Endothelial cell of umbilical vein (primary cell): ENCODE measurements around the gene PGAM2. TPM values are rescaled to one million over a fixed set of nuclear protein-coding genes. Genes with fewer than 3 reads are reported as not detected.

Experiments
- BruUV-seq: library from RNA; stranded (reverse); fragments of 400-500 nt; replicated peaks from 2 replicates; lab custom pipeline; 2021; lab: Mats Ljungman, UMichigan
- CTCF ChIA-PET: fragments of 300-600, 350-600 bp; sonication (Branson Sonifier 250); formaldehyde crosslinking; loops from one replicate; lab custom pipeline; 2021; ENCODE audit warnings: antibody characterized with exemption, inconsistent platforms; lab: Charles Lee
- POLR2A ChIA-PET: fragments of 300-600, 350-600 bp; sonication (Branson Sonifier 250); formaldehyde crosslinking; loops from one replicate; lab custom pipeline; 2021; ENCODE audit warnings: antibody characterized with exemption, inconsistent platforms; lab: Charles Lee
- DNase-seq: peaks from one replicate; pipeline ENCODE4 v3.0.0-alpha.2; 2011; ENCODE audit warnings: low read depth, low spot score
- FAIRE-seq: peaks from 2 replicates; lab custom pipeline; 2011; peaks lifted over from hg19 to GRCh38; lab: Jason Lieb, UNC
- H2AFZ ChIP-seq: 2 replicates; pipeline ENCODE4 v1.6.0; 2012; ENCODE audit warnings: low read depth, low read length, control low read depth, inconsistent platforms
- H3K27ac ChIP-seq: 2 replicates; pipeline ENCODE4 v1.5.1; 2011; ENCODE audit warnings: low read depth, mild to moderate bottlenecking, control low read depth, low read length, moderate library complexity; ENCODE audit not compliant: insufficient read depth
- H3K27me3 ChIP-seq, 2 experiments: 2 replicates each; pipeline versions ENCODE4 v1.6.0 to v1.6.1; 2011; ENCODE audit warnings: low read length in 2 of 2, mixed read lengths in 1 of 2; ENCODE audit not compliant: control insufficient read depth in 2 of 2, insufficient read depth in 2 of 2
- H3K36me3 ChIP-seq, 2 experiments: 2 replicates in 1 of 2; 3 replicates in 1 of 2; pipeline ENCODE4 v1.5.1; 2011; ENCODE audit warnings: low read length in 2 of 2, mild to moderate bottlenecking in 1 of 2, moderate library complexity in 1 of 2; ENCODE audit not compliant: control insufficient read depth in 2 of 2, insufficient read depth in 2 of 2; ENCODE audit errors: extremely low read depth in 1 of 2
- H3K4me1 ChIP-seq: 3 replicates; pipeline ENCODE4 v1.5.1; 2011; ENCODE audit warnings: mild to moderate bottlenecking, low read length; ENCODE audit not compliant: control insufficient read depth, insufficient read depth; ENCODE audit errors: extremely low read depth
- H3K4me2 ChIP-seq: 2 replicates; pipeline ENCODE4 v1.6.1; 2011; ENCODE audit warnings: low read length, control low read depth, mixed read lengths; ENCODE audit not compliant: insufficient read depth
- H3K4me3 ChIP-seq, 3 experiments: fragments of 200-600 bp in 1 of 3; sonication (generic), shearing (Covaris generic) in 1 of 3; replicated peaks in 1 of 3; 2 replicates each; pipeline ENCODE4 v1.5.1; 2011 to 2016; ENCODE audit warnings: control low read depth in 3 of 3, low read length in 3 of 3, mild to moderate bottlenecking in 2 of 3, inconsistent platforms in 1 of 3, low read depth in 1 of 3, moderate library complexity in 1 of 3; ENCODE audit not compliant: insufficient read depth in 1 of 3
- H3K79me2 ChIP-seq: 2 replicates; pipeline ENCODE4 v1.6.0; 2012; ENCODE audit warnings: low read length, inconsistent platforms; ENCODE audit not compliant: control insufficient read depth, insufficient read depth
- H3K9ac ChIP-seq: replicated peaks from 2 replicates; pipeline ENCODE3; 2011; ENCODE audit warnings: low read length, control low read depth; ENCODE audit not compliant: insufficient read depth; ENCODE audit errors: extremely low read depth
- H3K9me1 ChIP-seq: replicated peaks from 3 replicates; pipeline ENCODE4 v1.6.0; 2011; ENCODE audit warnings: mild to moderate bottlenecking, low read length; ENCODE audit not compliant: control insufficient read depth, insufficient read depth; ENCODE audit errors: extremely low read depth
- H3K9me3 ChIP-seq: replicated peaks from 2 replicates; pipeline ENCODE4 v1.5.1; 2012; ENCODE audit warnings: low read length, inconsistent platforms; ENCODE audit not compliant: control insufficient read depth, insufficient read depth
- H4K20me1 ChIP-seq: replicated peaks from 2 replicates; pipeline ENCODE3; 2011; ENCODE audit warnings: mild to moderate bottlenecking, low read length; ENCODE audit not compliant: control insufficient read depth, insufficient read depth; ENCODE audit errors: extremely low read depth
- EZH2 ChIP-seq: IDR thresholded peaks from 2 replicates; pipeline ENCODE4 v1.6.1; 2012; ENCODE audit warnings: borderline replicate concordance, low read depth, mild to moderate bottlenecking, moderate library complexity, low read length, inconsistent platforms; ENCODE audit not compliant: severe bottlenecking
- FOS ChIP-seq: IDR thresholded peaks from 2 replicates; pipeline ENCODE4 v1.6.1; 2011; ENCODE audit warnings: mild to moderate bottlenecking, low read length, moderate library complexity, borderline replicate concordance; ENCODE audit not compliant: insufficient read depth
- GATA2 ChIP-seq: IDR thresholded peaks from 2 replicates; pipeline ENCODE4 v1.7.0; 2011; ENCODE audit warnings: low read depth, mild to moderate bottlenecking, moderate library complexity, mixed read lengths, low read length; ENCODE audit not compliant: insufficient read length, insufficient read depth
- JUN ChIP-seq: IDR thresholded peaks from 2 replicates; pipeline ENCODE4 v1.6.1; 2011; ENCODE audit warnings: borderline replicate concordance, low read depth; ENCODE audit not compliant: insufficient read length, insufficient read depth
- MYC ChIP-seq: IDR thresholded peaks from one replicate; pipeline ENCODE4 v1.6.1; 2011; ENCODE audit warnings: mild to moderate bottlenecking, low read depth, low read length
- POLR2A ChIP-seq: IDR thresholded peaks from 2 replicates; pipeline ENCODE4 v1.6.1; 2012; ENCODE audit warnings: low read depth, mild to moderate bottlenecking, control low read depth, low read length
- POLR2AphosphoS5 ChIP-seq: IDR thresholded peaks from 2 replicates; pipeline ENCODE4 v1.6.1; 2012; ENCODE audit warnings: low read depth, mild to moderate bottlenecking, control low read depth, low read length, moderate library complexity; ENCODE audit not compliant: insufficient read depth
- dilution Hi-C: fragments of 300-500 bp; cut with MboI; formaldehyde crosslinking; loops from one replicate; pipeline ENCODE4 v1.15.0; 2019; ENCODE audit warnings: low sequenced_read_pairs; ENCODE audit not compliant: extremely low pct_ligation_motif_present
- intact Hi-C: fragments of 100-400 bp; cut with micrococcal nuclease; formaldehyde crosslinking; loops from one replicate; pipeline ENCODE4 v1.10.0; 2022
- polyA plus RNA-seq, 4 experiments: library from polyadenylated mRNA; depleted of rRNA in 3 of 4; stranded (reverse) in 3 of 4; unstranded in 1 of 4; fragments of >200 nt; gene quantifications; 2 replicates each; pipeline versions ENCODE4 v1.2.1 to v1.2.3, GENCODE V29; 2011 to 2012; ENCODE audit warnings: missing spikeins in 1 of 4
- total RNA-seq: library from RNA; stranded (reverse); gene quantifications from 2 replicates; pipeline ENCODE4 v1.2.3, GENCODE V29; 2021
- TF ChIP-seq, protein P1 (sequence below), 2 donors: IDR thresholded peaks; 1 replicate in 1 of 2; 2 replicates in 1 of 2; pipeline ENCODE4 v1.5.1; 2011; ENCODE audit warnings: low read length in 2 of 2, mild to moderate bottlenecking in 2 of 2, moderate library complexity in 2 of 2, control low read depth in 1 of 2, inconsistent platforms in 1 of 2, low read depth in 1 of 2; ENCODE audit not compliant: insufficient read depth in 1 of 2; ENCODE audit errors: extremely low read depth in 1 of 2
- TF ChIP-seq, protein P2 (sequence below): IDR thresholded peaks from 2 replicates; pipeline ENCODE4 v1.6.1; 2011; ENCODE audit not compliant: insufficient read depth, insufficient read length

The PGAM2 gene
- total and polyA plus RNA-seq, 2 donors (not counting 3 experiments of a cell fraction or from before 2014, with no cell fraction given) = 0.19 TPM; not detected in 1

DNA sequence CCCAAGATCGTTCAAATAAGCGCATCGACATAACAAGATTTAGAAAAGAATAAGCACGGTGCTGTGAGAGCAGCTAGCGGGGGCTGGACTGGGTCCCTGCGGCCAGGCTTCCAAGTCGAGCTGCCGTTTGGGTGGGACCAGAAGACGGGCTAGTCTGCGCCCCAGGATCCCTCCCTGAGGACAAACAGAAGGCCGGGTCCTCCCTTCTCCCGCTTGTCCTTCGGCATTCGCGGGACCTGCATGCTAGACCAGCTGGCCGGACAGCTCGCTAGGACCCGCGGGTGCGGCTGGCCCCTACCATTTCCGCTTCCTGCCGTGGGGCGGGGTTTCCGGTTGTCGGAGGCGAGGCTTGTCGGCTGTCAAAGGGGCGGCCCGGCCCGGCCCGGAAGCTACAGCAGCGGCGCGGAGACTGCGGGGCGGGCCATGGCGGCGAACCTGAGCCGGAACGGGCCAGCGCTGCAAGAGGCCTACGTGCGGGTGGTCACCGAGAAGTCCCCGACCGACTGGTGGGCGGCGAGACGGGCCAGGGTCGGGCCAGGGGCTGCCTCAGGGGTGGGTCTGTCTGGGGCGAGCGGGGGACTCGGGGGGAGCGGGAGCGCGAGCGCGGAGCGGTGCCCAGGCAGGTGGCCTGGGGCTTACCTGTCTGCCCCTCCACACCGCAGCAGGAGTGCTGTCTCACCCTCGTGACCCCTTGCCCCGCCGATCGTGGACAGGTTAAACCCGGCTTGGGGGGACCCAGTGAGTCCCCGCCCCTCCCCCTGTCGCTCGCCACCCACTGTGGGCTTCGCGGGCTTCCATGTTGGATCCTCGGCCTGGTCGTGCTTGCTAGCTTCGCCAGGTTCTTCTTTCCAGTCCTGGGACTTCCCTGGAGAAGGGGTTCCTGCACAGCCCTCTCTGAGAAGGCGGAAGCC, 20.8 kb downstream of the PGAM2 start, which contains the start of gene DBNL:
Gene DBNL, plus strand, starts transcription at position 388 of the 911 bp plus-strand sequence. Its CDS starts 36 bp downstream, at position 424.
- Histone ChIP-seq H3K79me2 (peaks cover 42% of the 10 kb centered on the region), H4K20me1 (no peaks in the 10 kb centered on the region), H2AFZ (peak within 1 kb of the TSS; percentile 86), H3K27ac (peak within 1 kb of the TSS; percentile 38), H3K4me1 (peaks cover 15% of the 10 kb centered on the region), H3K27me3 (no peaks in the 10 kb centered on the region), H3K9ac (peak within 1 kb of the TSS; percentile 59), H3K4me3 (peak within 1 kb of the TSS; percentile 69 to 75 (median 74)), H3K9me3 (no peaks in the 10 kb centered on the region), H3K4me2 (peak within 1 kb of the TSS; percentile 90), H3K36me3 (peaks cover 0 to 6% of the 10 kb centered on the region in 2 experiments), H3K9me1 (no peaks in the 10 kb centered on the region)
- intact Hi-C loops (loop anchor here (1.0 kb wide), 3 partner anchors 25 to 156 kb away; partner anchors contain the start of genes POLM and YKT6), dilution Hi-C loops (no loop called here)
- FAIRE-seq (peak; percentile 78), DNase-seq (peak; percentile 81)
- no peak for TF ChIP-seq GATA2
- TF ChIP-seq MYC = no peak
- TF ChIP-seq JUN = no peak
- peak; percentile 98 for TF ChIP-seq POLR2AphosphoS5
- no peak for TF ChIP-seq FOS
- peak; percentile 91 for TF ChIP-seq POLR2A
- TF ChIP-seq, protein P1, sequence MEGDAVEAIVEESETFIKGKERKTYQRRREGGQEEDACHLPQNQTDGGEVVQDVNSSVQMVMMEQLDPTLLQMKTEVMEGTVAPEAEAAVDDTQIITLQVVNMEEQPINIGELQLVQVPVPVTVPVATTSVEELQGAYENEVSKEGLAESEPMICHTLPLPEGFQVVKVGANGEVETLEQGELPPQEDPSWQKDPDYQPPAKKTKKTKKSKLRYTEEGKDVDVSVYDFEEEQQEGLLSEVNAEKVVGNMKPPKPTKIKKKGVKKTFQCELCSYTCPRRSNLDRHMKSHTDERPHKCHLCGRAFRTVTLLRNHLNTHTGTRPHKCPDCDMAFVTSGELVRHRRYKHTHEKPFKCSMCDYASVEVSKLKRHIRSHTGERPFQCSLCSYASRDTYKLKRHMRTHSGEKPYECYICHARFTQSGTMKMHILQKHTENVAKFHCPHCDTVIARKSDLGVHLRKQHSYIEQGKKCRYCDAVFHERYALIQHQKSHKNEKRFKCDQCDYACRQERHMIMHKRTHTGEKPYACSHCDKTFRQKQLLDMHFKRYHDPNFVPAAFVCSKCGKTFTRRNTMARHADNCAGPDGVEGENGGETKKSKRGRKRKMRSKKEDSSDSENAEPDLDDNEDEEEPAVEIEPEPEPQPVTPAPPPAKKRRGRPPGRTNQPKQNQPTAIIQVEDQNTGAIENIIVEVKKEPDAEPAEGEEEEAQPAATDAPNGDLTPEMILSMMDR (IDR thresholded peaks at IDR 0.05; ENCODE audit: extremely low read depth in 1 of 2, insufficient read depth in 1 of 2, low read depth in 1 of 2, low read length in 2 of 2) = no peak
- no peak for TF ChIP-seq EZH2
- TF ChIP-seq, protein P2, sequence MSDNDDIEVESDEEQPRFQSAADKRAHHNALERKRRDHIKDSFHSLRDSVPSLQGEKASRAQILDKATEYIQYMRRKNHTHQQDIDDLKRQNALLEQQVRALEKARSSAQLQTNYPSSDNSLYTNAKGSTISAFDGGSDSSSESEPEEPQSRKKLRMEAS = no peak
- ChIA-PET CTCF (interaction anchor here (0.7 to 2.2 kb wide), 4 partner anchors 19 to 28 kb away, joined by 3 to 9 read pairs (median 8); no protein-coding TSS in a partner anchor), POLR2A (no interaction called here)
- BruUV-seq = no TSS peak
